CD14-positive monocyte (primary cell): ENCODE results near the gene SLC38A3. TPM values are rescaled to one million over a fixed set of nuclear protein-coding genes. Genes with fewer than 3 reads are reported as not detected.

ENCODE experiments used
- DNase-seq, 3 donors: peaks; one replicate each; pipeline ENCODE4 v3.0.0-alpha.2; 2011 to 2022
- H2AFZ ChIP-seq: 2 replicates; pipeline ENCODE4 v1.6.0; 2012; ENCODE audit warnings: mild to moderate bottlenecking, low read depth, low read length, inconsistent platforms; ENCODE audit not compliant: insufficient read depth, poor library complexity, severe bottlenecking
- H3K27ac ChIP-seq, 2 donors: 1 replicate in 1 of 2; 2 replicates in 1 of 2; pipeline ENCODE4 v1.5.1; 2012 to 2013; ENCODE audit warnings: low read length in 2 of 2, control low read depth in 1 of 2, inconsistent platforms in 1 of 2, low read depth in 1 of 2, mild to moderate bottlenecking in 1 of 2
- H3K27me3 ChIP-seq, 2 donors: one replicate each; pipeline versions ENCODE4 v1.6.0 to v1.6.1; 2011 to 2013; ENCODE audit warnings: low read length in 2 of 2; ENCODE audit not compliant: control insufficient read depth in 2 of 2, insufficient read depth in 2 of 2
- H3K36me3 ChIP-seq, 2 donors: replicated peaks in 1 of 2; 1 replicate in 1 of 2; 2 replicates in 1 of 2; pipeline versions ENCODE4 v1.5.1 to v1.6.1; 2012 to 2013; ENCODE audit warnings: low read length in 2 of 2, control low read depth in 1 of 2, inconsistent platforms in 1 of 2, mild to moderate bottlenecking in 1 of 2; ENCODE audit not compliant: insufficient read depth in 2 of 2, control insufficient read depth in 1 of 2
- H3K4me1 ChIP-seq, 2 donors: 1 replicate in 1 of 2; 2 replicates in 1 of 2; pipeline versions ENCODE4 v1.5.1 to v1.6.1; 2012 to 2013; ENCODE audit warnings: low read length in 2 of 2, control low read depth in 1 of 2, inconsistent platforms in 1 of 2, mild to moderate bottlenecking in 1 of 2, moderate library complexity in 1 of 2; ENCODE audit not compliant: insufficient read depth in 2 of 2, control insufficient read depth in 1 of 2
- H3K4me2 ChIP-seq: replicated peaks from 2 replicates; pipeline ENCODE3; 2012; ENCODE audit warnings: low read length, moderate library complexity, mild to moderate bottlenecking; ENCODE audit not compliant: poor library complexity, severe bottlenecking; ENCODE audit errors: extremely low read depth
- H3K4me3 ChIP-seq, 3 experiments: fragments of 200-600 bp in 1 of 3; sonication (generic) in 1 of 3; replicated peaks in 1 of 3; 1 replicate in 2 of 3; 2 replicates in 1 of 3; pipeline ENCODE4 v1.5.1; 2011 to 2013; ENCODE audit warnings: low read length in 3 of 3, mild to moderate bottlenecking in 3 of 3, control low read depth in 2 of 3, low read depth in 2 of 3, inconsistent platforms in 1 of 3, moderate library complexity in 1 of 3
- H3K79me2 ChIP-seq: 2 replicates; pipeline ENCODE4 v1.6.0; 2012; ENCODE audit warnings: mild to moderate bottlenecking, control low read depth, inconsistent platforms, low read length, moderate library complexity; ENCODE audit not compliant: insufficient read depth
- H3K9ac ChIP-seq: 2 replicates; pipeline ENCODE4 v1.6.0; 2017; ENCODE audit warnings: low read length, mild to moderate bottlenecking; ENCODE audit not compliant: insufficient read depth, poor library complexity, severe bottlenecking
- H3K9me3 ChIP-seq, 2 donors: replicated peaks in 1 of 2; 1 replicate in 1 of 2; 2 replicates in 1 of 2; pipeline versions ENCODE4 v1.5.1 to v1.6.1; 2012 to 2013; ENCODE audit warnings: low read length in 2 of 2, control low read depth in 1 of 2; ENCODE audit not compliant: control insufficient read depth in 1 of 2, insufficient read depth in 1 of 2
- H4K20me1 ChIP-seq: 2 replicates; pipeline ENCODE4 v1.6.0; 2012; ENCODE audit warnings: mild to moderate bottlenecking, low read length, control low read depth, moderate library complexity; ENCODE audit not compliant: insufficient read depth
- H3K27ac Mint-ChIP-seq, 7 donors: one replicate each; pipeline ENCODE4 v1.8.0; 2020; ENCODE audit warnings: mild to moderate bottlenecking in 7 of 7, mixed read lengths in 7 of 7, moderate library complexity in 6 of 7, inconsistent platforms in 2 of 7
- H3K27me3 Mint-ChIP-seq, 3 donors: one replicate each; pipeline ENCODE4 v1.8.0; 2021 to 2022; ENCODE audit warnings: low read depth in 3 of 3, mild to moderate bottlenecking in 3 of 3, mixed read lengths in 3 of 3, moderate library complexity in 3 of 3, inconsistent platforms in 1 of 3
- H3K36me3 Mint-ChIP-seq, 2 donors: one replicate each; pipeline ENCODE4 v1.8.0; 2020; ENCODE audit warnings: mixed read lengths in 2 of 2, inconsistent platforms in 1 of 2, mild to moderate bottlenecking in 1 of 2
- H3K4me1 Mint-ChIP-seq: one replicate; pipeline ENCODE4 v1.8.0; 2020; ENCODE audit warnings: mild to moderate bottlenecking, mixed read lengths
- H3K4me3 Mint-ChIP-seq, 2 donors: one replicate each; pipeline ENCODE4 v1.8.0; 2020; ENCODE audit warnings: mild to moderate bottlenecking in 2 of 2, mixed read lengths in 2 of 2, moderate library complexity in 1 of 2
- H3K9me3 Mint-ChIP-seq, 7 donors: one replicate each; pipeline ENCODE4 v1.8.0; 2020 to 2022; ENCODE audit warnings: mixed read lengths in 7 of 7, mild to moderate bottlenecking in 6 of 7, moderate library complexity in 6 of 7, inconsistent platforms in 2 of 7
- CTCF ChIP-seq: fragments of 200-600 bp; IDR thresholded peaks from one replicate; pipeline ENCODE4 v1.8.0; 2022; ENCODE audit warnings: antibody characterized with exemption, mild to moderate bottlenecking
- WGBS: methylation state at CpG from one replicate; pipeline ENCODE4 v1.1.5; 2013; ENCODE audit warnings: missing lambda C conversion rate; ENCODE audit not compliant: insufficient coverage; 5-methylcytosine and 5-hydroxymethylcytosine counted together
- intact Hi-C, 2 donors: fragments of 100-400 bp; cut with micrococcal nuclease; formaldehyde crosslinking; loops; one replicate each; pipeline versions ENCODE4 v1.15.0 to v1.15.1; 2023
- polyA plus RNA-seq, 3 donors: library from polyadenylated mRNA; depleted of rRNA in 1 of 3; unstranded in 2 of 3; stranded (reverse) in 1 of 3; fragments of 300-500 nt in 2 of 3; fragments of >200 nt in 1 of 3; fragmentation: Illumina TruSeq in 2 of 3; gene quantifications; 1 replicate in 2 of 3; 2 replicates in 1 of 3; pipeline ENCODE4 v1.2.3, GENCODE V29; 2012 to 2021

The SLC38A3 gene
- polyA plus RNA-seq, 3 donors, result not detected

GRCh38 chr3:50212971-50213370 lies 7.9 kb downstream of the SLC38A3 start:
- DNase-seq, result no peak
- intact Hi-C loops, result no loop called here
- no peaks in the 10 kb centered on the region for H3K4me1 Mint-ChIP-seq
- H3K27ac ChIP-seq, result no peak overlapping the region
- H3K27me3 ChIP-seq, result no peaks in the 10 kb centered on the region
- H2AFZ ChIP-seq, result no peak overlapping the region
- no peaks in the 10 kb centered on the region for H3K4me1 ChIP-seq
- no peak overlapping the region for H3K4me3 ChIP-seq
- H3K9me3 Mint-ChIP-seq, result no peaks in the 10 kb centered on the region
- H3K36me3 Mint-ChIP-seq, result no peaks in the 10 kb centered on the region
- H3K9ac ChIP-seq, result no peak overlapping the region
- H3K27me3 Mint-ChIP-seq, result peaks cover 7 to 16% (median 10%) of the 10 kb centered on the region in 3 donors
- WGBS, result 95% methylated on average over 2 of the region's 3 CpGs
- no peaks in the 10 kb centered on the region for H3K79me2 ChIP-seq
- H3K4me3 Mint-ChIP-seq, result no peak overlapping the region
- H3K27ac Mint-ChIP-seq, result peak overlapping the region in 1 of 7 donors; percentile 11
- no peaks in the 10 kb centered on the region for H3K36me3 ChIP-seq
- H4K20me1 ChIP-seq, result no peaks in the 10 kb centered on the region
- no peaks in the 10 kb centered on the region for H3K9me3 ChIP-seq
- no peak overlapping the region for H3K4me2 ChIP-seq
- TF ChIP-seq CTCF, result no peak

GRCh38 chr3:50213373-50213772 lies 8.3 kb downstream of the SLC38A3 start:
- peaks cover 7 to 16% (median 10%) of the 10 kb centered on the region in 3 donors for H3K27me3 Mint-ChIP-seq
- H3K36me3 Mint-ChIP-seq, result no peaks in the 10 kb centered on the region
- Histone ChIP-seq H2AFZ (no peak overlapping the region), H3K4me2 (no peak overlapping the region), H3K36me3 (no peaks in the 10 kb centered on the region), H3K4me1 (no peaks in the 10 kb centered on the region), H3K79me2 (no peaks in the 10 kb centered on the region), H3K9ac (no peak overlapping the region), H3K27ac (no peak overlapping the region), H3K4me3 (no peak overlapping the region), H4K20me1 (no peaks in the 10 kb centered on the region), H3K9me3 (no peaks in the 10 kb centered on the region), H3K27me3 (no peaks in the 10 kb centered on the region)
- H3K4me1 Mint-ChIP-seq, result no peaks in the 10 kb centered on the region
- DNase-seq, result no peak
- H3K9me3 Mint-ChIP-seq, result no peaks in the 10 kb centered on the region
- TF ChIP-seq CTCF, result no peak
- WGBS, result 95% methylated on average over 9 of the region's 12 CpGs
- intact Hi-C loops, result no loop called here
- H3K27ac Mint-ChIP-seq, result no peak overlapping the region
- H3K4me3 Mint-ChIP-seq, result no peak overlapping the region
